Activated CD4-positive, CD25-positive, alpha-beta regulatory T cell (primary cell): ENCODE measurements around the gene COASY.

Source experiments
- DNase-seq, 4 experiments: peaks; one replicate each; lab custom pipeline; 2025; lab: John Stamatoyannopoulos, UW

Gene COASY

DNA sequence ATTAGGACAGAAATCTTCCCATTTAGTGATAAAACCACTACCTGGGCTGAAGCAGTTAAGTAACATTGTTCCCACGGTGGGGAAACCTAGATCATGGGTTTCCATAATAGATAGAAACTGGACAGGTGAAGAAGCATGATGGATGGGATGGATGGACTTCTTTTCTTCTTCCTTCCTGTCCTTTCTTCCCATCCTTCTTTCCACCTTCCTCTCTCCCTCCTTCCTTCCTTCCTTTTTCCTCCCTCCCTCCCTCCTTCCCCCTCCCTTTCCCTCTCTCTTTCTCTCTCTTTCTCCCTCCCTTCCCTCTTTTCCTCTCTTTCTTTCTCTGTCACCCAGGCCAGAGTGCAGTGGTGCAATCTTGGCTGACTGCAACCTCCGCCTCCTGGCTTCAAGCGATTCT, 12.5 kb downstream of the COASY start:
- no peak for DNase-seq

- DNase-seq = no peak
Measured at GRCh38 chr17:42577140-42577531, 15.2 kb downstream of the COASY start.

GRCh38 chr17:42577532-42578281, 15.8 kb downstream of the COASY start, which contains the start of gene PSMC3IP:
Gene PSMC3IP (minus strand): TSS chr17:42577729. CDS start chr17:42577686, 43 bp downstream.
- DNase-seq = peak; percentile 84 to 87 (median 84)

DNA sequence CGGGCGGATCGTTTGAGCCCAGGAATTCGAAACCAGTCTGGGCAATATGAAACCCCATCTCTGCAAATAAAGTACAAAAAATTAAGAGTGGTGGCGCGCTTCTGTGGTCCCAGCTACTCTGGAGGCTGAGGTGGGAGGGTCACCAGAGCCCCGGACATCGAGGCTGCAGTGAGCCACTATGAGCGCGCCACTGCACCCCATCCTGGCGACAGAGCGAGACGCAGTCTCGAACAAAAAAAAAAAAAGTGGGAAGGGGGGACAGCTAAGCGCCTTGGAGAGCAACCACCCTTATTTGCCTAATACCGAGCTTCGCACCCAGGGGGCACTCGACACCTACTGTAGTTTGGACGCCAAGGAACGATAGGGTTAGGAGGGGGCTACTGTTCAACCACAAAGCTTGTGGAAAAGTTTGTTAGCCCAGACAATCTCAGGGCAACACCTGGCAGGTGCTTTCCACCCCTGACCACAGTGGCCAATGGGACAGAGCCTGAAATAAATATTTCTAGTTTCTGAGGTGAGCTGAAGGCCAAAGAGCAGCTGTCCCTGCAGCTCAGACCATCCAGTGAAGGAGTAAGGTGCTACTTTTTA, 16.4 kb downstream of the COASY start:
- DNase-seq = peak; percentile 28 to 60 (median 36)

DNA sequence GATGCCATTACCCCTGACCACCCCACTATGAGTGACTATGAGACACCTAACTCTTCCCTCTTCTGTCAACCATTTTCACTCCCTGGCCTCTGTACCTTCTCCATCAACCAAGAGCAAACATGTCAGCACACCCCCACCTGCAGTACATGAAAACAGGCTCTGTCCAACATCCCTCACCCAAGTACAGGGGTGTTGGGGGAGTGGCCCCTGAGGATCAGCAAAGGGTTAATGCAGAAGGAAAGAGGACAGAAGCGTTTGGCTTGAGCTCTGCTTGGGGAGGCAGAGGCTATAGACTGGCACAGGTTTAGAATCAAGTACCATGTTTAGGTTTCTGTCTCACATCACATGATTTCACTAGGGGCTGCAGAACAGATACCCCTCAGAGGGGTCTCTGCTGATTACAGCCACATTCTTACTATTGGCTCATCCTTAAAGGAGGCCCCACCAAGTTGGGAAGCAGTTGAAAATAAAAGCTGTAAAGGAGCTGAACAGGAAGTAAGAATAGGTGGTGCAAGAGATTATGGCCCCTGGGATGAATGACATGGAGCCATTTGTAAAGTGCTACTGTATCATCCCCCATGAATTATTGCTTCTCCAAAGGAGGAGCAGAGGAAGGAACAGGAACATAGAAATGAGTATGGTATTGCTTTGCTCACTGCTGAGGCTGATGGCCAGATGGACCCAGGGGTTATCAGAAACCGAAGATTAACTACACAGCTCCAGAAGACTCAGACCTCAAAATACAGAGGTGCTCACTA, 18.0 kb downstream of the COASY start:
- DNase-seq = no peak

GRCh38 chr17:42581744-42582270, 19.9 kb downstream of the COASY start:
- no peak for DNase-seq

GRCh38 chr17:42584880-42585279, 22.9 kb downstream of the COASY start:
- no peak for DNase-seq

GRCh38 chr17:42585353-42585752, 23.4 kb downstream of the COASY start:
- no peak for DNase-seq

DNA sequence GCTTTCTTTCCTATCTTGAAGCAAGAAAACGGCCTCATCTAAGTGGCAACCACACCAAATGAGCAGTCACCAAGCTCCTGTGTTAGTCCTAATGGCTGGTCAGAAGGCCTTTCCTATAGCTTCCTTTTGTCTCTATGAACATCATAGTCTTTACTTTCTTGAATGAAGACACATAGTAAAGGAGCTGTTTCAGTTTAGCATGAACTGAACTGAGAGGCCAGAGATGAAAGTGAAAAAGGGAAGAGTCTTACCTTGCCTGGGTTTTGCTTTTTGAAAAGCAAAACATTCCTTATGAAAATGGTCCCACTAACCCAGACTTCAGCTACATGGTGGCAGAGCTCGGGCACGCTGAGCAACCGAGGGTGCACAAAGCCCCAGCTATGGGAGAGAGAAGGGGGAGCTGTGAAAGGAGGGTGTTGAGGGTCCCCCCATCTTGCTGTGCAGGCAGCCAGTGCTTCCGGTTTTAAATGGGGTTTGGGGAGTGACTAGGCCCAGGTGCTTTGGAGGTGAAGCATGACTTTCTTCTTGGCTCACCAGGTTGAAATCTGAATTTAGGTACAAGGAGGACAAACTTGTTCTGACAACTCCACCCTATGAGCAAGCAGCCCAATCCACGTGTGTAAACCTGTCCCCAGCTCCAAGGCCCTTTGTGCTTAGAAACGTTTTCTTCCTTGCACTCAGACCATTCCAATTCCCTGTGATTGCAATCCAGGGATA, 24.7 kb downstream of the COASY start:
- DNase-seq = no peak

GRCh38 chr17:42590886-42591285, 28.9 kb downstream of the COASY start:
- no peak for DNase-seq

- DNase-seq = no peak
Measured at GRCh38 chr17:42591411-42591810, 29.5 kb downstream of the COASY start.

DNA sequence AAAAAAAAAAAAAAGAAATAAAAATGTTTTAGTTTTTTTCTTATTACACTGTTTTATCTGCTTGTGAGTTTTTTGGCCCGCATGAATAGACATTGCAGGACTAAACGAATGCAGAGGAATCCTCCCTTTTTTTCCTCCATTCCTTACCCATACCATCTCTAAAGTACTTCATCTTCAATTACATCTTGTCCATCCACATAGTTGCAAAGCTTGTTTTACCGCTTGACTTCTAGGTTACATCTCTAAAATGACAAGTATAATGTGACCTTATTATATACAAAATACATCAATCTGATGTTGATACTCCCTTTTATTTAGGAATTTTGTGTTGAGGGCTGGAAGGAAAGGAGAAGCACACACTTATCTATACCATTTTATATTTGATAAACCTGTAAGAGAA, 34.4 kb downstream of the COASY start:
- DNase-seq = no peak

GRCh38 chr17:42598905-42599304, 37.0 kb downstream of the COASY start:
- no peak for DNase-seq

DNA sequence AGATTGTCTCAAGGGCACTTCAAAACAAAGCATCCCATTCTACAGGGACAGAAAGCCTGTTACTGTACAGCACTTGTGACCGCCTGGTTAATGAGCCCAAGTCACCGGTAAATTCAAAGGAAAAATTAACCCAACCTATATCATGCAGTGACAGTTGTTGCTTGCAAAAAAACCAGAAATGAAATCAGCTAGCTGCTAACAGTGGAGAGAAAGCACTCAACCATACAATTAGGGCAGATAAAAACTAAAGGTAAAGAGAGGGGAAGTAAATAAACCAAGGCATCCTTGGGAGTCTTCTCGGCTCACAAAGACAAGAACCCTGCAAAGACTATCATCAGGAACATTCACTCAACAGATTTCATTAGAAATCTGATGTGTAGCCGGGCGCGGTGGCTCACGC, 41.4 kb downstream of the COASY start:
- no peak for DNase-seq

GRCh38 chr17:42607769-42608168, 45.8 kb downstream of the COASY start:
- no peak for DNase-seq

- peak in 1 of 4 experiments; percentile 17 for DNase-seq
Measured at GRCh38 chr17:42608305-42609181, 46.6 kb downstream of the COASY start.

GRCh38 chr17:42609182-42609813, 47.4 kb downstream of the COASY start, which contains the start of the genes RETREG3 and TUBG1:
Gene RETREG3 (minus strand): TSS chr17:42609374. CDS start chr17:42609324, 50 bp downstream.
Gene TUBG1 (plus strand): TSS chr17:42609683. CDS start chr17:42609738, 55 bp downstream.
- peak; percentile 97 to 99 (median 98) for DNase-seq

GRCh38 chr17:42609814-42610801, 48.2 kb downstream of the COASY start:
- peak in 2 of 4 experiments; percentile 8 to 35 for DNase-seq

DNA sequence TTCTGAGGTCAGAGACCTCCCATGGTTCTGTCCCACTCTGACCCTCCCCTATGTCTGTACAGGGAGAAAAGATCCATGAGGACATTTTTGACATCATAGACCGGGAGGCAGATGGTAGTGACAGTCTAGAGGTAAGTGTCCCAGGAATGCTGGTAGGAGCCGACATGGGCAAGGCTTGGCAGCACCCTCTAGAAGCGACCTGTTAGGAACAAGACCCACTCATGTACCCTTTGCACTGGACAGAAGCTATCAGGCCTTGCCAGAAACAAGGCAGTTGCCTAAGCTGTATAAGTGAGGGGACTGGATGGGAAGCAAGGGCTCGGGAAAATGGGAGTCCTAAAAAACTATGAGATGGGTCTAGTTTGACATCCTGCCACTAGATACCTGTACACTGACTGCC, 50.1 kb downstream of the COASY start:
- no peak for DNase-seq
